ENCODE data around the gene SPIN2A. TPM values are rescaled to one million over a fixed set of nuclear protein-coding genes. Genes with fewer than 3 reads are reported as not detected.
"Not testable (repeated sequence)": the region's sequence is repeated elsewhere in the genome, so short reads cannot be mapped to it uniquely, and the experiment has no call there.

SPIN2A gene
- 1.5 TPM for polyA plus RNA-seq (2013, experiment 1 of 2; ENCODE audit: insufficient read length)
- polyA plus RNA-seq (2013, experiment 2 of 2; ENCODE audit: insufficient read length) = 1.4 TPM

DNA sequence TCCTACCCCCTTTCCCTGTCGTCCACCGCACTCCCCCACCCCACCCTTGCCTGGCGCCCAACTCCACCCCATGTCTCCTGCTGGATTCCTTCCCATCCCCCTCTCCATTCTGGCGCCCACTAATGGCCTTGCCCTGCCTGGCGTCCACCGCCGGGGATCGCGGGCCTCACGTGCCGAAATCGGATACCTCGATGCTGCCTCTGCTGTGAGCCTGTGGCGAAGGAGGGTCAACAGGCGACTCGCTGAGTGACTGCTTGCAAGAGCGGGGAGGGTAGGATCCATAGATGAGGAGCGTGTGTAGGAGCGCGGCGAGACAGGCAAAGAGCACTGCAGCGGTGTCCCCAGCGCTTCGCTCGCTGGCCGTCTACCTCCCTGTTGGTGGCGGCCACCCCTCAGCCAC is at the start of gene SPIN2A:
SPIN2A (minus strand) TSS at position 325 of the 400 bp plus-strand sequence. CDS start 800 bp downstream, outside the sequence.
- DNase-seq = peak; percentile 6

DNA sequence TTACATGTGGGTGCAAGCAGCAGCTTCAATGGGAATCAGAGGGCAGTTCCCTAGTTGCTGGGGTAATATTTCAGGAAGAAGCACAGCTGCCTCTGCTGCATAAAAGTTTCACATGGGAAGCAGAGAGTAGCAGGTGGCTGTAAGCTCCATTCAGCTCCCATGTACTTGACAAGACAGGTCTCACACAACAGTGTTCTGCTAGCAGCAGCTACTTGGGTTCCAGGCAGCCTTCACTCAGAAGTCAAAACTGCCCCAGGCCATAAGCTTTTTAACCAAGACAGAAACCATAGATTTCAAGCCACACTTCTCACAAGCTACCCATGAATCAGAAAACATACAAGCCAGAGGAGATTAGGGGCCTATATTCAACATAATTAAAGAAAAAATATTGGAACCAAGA is 41.4 kb upstream of the SPIN2A start:
- no peak for DNase-seq

DNA sequence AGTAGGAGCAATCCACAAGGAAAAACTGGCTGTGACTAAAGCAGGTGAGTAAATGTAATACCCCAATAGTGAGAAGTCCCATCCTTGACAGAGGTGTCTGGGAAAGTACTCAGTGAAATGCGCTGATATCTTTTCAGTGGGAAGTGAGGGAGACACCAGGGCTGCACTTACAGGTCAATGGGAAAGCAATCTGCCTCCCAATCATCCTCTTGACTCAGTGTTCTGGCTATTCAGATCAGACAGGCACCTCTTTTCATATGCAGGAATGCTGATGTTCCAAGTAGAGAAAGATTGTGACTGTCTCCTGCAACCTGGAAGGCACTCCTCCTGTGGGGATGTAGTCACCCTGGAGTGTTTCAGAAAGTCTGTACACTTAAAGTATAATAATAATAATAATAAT is 39.9 kb upstream of the SPIN2A start:
- no peak for DNase-seq

DNA sequence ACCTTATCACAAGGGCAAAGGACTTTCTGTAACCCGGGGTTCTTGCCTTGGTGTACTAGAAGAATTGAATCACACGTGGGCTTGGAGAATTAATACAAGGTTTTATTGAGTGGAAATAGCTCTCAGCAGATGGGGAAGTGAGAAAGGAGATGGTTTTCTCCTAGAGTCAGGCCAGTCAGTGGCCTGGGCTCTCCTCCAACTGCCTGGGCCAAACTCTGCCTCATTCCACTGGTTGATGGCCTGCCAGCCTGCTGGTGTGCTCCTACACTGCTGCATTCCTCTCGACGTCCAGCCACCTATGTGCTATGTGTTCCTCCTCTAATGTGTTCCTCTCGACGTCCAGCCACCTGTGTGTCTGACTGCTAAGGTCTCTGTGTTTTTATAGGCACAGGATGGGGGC is 35.3 kb upstream of the SPIN2A start:
- DNase-seq = no peak

DNA sequence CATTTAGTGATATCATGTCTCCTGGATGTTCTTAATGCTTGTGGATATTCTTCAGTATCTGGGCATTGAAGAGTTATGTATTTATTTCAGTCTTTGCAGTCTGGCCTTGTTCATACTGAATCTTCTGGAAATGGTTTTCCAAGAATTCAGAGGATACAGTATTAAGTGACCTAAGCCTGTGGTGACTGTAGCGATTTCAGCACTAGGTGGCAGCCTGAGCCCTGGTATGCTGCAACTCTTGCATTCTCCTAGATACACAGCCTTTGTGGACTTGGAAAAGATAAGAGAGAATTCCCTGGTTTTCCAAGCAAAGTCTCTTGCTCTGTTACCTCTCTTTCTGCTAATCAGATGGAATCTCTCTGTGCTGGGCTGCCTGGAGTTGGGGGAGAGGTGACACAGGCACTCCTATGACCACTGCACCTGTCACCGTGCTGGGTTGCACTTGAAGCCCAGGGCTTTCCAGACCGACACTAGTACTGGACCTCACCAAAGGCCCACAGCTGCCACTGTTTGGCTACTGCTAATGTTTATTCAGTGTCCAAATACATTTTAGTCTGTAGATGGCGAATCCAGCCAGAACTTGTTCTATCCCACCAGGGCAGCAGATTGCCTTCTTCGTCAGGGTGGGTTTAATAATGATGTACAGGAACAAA is 19.3 kb upstream of the SPIN2A start:
- DNase-seq = no peak

DNA sequence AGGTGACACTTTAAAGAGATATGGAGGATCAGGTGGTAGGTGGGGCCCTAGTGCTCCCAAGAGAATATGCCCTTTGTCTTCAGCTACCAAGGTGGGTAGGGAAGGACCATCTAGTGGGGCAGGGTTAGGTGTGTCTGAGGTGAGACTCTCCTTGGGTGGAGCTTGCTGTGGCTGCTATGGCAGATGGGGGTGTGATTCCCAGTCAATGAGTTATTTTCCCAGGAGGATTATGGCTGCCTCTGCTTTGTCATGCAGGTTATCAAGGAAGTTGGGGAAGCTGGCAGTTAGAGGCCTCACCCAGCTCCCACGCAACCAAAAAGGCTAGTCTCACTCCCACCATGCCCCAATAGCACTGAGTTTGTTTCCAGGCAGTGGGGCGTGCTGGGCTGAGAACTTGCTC is 18.0 kb upstream of the SPIN2A start:
- no peak for DNase-seq

DNA sequence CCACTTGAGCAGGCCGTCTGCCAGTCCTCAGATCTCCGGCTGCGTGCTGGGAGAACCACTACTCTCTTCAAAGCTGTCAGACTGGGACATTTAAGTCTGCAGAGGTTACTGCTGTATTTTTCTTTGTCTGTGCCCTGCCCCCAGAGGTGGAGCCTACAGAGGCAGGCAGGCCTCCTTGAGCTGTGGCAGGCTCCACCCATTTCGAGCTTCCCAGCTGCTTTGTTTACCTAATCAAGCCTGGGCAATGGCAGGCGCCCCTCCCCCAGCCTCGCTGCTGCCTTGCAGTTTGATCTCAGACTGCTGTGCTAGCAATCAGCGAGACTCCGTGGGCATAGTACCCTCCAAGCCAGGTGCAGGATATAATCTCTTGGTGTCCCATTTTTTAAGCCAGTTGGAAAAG is 15.0 kb upstream of the SPIN2A start:
- DNase-seq = not testable (repeated sequence)

DNA sequence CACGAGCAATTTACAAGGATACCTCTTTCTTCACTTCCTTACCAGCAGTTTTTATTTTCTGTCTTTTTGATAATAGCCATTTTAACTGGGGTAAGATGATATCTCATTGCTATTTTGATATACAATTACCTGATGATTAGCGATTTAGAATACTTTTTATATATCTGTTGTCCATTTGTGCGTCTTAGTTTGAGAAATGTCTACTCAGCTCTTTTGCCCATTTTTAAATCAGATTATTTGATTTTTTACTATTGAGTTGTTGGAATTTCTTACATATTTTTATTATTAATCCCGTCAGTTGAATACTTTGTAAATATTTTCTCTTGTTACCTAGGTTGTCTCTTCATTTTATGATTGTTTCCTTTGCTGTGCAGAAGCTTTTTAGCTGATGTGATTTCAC is 1.5 kb upstream of the SPIN2A start:
- no peak for DNase-seq

DNA sequence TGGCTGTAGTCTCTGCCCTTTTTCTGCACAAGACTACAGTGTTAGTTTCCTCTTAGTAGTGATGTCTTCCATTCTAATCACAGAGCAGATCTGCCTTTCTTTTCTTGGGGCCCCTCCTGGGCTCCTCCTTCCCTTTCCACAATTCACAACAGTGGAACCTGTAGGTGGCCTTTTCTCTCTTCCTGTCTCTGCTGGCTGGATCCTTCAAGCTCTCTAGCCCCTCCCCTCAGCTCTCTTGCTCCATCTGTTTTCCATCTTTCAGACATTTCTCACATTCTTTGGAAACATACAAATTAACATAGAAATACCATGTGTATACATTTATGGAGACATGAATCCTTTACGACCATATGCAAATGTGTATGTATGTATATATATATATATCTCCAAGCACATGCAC is 304 bp upstream of the SPIN2A start:
- DNase-seq = peak; percentile 58

DNA sequence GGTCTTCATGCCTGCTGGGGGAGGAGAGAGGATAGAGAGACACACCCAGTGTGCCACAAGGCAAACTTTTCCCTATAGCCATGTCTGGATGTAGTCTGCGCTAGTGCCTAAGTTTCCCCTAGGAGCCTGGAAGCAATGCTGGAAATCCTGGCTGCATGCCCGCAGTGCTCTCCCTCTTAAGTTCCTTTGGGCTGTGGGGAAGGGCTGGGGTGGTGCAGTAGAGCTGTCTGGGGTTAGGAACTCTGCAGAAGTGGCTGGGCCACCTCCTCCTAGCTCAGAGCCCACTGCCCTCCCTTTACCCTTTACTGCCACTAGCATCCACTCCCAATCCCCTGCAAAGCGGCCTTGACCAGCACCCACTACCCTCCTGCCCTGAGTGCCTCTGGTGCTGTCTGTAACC is 608 bp downstream of the SPIN2A start:
- DNase-seq = not testable (repeated sequence)

DNA sequence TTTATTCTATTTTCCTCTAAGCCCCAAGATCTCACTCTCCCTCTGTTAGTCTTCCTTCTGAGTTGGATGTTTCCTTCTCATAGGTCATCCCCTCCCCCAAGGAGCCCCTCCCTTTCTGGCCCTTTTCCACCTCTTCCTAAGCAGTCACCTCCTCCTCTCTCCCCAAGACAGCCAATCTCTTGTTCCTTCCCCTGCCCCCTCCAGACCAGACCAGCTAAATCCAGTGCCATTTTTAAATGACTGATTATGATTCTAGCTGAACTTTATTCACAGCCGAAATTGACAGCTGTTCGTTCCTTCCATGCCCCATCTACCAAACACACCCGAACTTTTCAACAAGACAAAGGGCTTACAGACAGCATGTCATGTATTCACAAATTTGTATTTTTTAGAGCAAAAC is 1.9 kb downstream of the SPIN2A start:
- no peak for DNase-seq

DNA sequence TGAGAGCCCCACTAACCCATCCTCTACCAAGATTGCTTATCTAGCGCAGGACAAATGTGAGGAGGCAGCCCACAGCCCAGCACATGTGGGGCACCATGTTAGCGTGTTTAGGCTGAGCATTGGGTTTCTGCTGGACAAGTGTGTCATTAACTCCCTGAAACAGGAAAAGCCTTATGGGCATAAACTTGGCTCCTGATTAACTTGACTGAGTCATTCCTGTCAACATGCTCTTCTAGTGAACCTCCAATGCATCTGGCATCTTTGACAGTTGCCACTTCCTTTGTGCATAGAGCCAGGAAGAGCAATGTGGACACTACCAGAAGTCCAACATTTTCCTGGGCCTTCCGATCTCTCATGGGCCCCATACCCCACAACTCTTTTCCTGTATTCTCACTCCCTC is 2.5 kb downstream of the SPIN2A start:
- DNase-seq = no peak

DNA sequence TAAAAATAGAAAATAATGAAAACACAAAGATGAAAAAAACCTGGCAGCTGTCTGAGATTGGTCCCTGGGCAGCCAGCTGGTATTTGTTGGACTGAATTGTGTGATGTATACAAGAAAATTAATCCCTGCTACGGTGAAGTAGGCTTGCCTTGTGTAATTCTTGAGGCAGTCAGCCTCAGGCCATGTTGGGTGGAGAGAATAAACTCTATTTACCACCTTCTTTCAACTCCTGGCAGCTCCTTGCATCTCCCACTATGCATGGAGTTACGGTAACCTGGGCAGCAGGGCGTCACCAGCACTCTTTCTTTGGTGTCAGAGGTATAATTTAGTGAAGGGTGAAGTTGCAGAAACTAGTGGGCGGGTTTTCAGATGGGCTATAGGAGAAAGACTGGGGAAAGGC is 3.5 kb downstream of the SPIN2A start:
- no peak for DNase-seq

DNA sequence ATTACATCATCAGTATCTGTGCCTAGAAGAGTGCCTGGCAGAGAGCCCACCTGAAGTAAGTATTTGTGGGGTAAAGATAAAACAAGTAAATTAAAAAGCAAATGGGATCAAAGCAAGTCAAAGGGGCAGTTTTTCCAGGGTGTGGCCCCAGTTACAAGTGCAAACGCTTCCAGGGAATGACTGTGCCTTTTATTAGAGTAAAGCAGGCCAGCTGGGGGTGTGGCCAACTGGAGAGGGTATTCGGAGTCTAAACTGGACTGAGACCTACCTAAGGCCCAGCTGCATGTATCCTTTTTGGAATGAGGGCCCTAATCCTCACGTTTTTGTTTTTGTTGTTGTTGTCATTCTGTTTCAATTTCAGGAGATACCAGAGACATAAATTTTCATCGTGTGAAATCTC is 3.9 kb downstream of the SPIN2A start:
- not testable (repeated sequence) for DNase-seq

DNA sequence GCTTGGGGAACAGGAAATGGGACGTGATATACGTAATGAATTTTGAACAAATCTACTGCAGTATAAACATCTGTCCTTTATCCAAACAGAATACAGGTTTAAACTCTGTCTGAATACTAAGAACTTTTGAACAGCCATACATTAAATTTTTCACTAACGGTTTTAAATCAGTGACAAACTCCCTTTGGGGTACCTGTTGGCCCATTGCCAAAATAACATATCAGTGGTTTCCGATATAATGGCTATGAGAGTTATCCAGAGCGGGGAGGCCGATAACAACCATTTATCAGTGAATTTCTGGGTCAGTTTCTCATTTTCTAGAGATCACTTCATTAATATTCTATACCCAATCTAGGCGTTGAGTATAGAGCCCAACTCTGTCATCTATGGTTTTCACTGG is 5.2 kb downstream of the SPIN2A start:
- DNase-seq = no peak

DNA sequence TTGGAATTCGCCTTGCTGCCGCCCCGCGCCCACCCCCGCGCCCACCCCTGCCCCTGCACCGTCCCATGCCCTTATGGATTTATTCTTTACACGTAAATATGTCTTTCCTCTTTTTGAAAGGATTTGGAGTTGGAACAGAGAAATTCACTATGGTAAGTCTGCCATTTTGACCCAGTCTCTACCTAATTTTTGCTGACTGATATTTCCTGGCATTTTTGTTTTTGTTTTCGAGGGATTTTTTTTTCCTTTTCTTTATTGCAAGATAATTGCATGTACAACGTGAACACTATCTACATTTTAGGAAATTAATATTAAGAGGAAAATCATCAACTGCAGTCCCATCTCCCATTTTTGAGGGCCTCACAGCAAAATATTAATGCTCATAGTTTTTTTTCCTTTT is 15.4 kb downstream of the SPIN2A start:
- no peak for DNase-seq

DNA sequence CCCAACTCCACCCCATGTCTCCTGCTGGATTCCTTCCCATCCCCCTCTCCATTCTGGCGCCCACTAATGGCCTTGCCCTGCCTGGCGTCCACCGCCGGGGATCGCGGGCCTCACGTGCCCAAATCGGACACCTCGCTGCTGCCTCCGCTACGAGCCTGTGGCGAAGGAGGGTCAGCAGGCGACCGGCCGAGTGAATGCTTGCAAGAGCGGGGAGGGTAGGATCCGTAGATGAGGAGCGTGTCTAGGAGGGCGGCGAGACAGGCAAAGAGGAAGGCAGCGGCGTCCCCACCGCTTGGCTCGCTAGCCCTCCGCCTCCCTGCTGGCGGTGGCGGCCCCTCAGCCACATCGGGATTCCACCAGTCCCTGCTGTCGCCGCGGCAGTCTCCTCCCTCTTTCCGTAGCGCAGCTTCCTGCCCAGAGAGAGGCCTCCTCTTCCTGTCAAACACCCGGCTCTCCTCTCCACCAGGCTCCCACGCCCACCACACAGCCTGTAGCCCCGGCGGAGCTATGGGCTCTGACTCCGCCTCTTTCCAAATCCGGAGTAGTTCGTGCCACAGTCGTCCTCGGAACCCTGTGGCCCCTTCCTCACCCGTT is 15.9 kb downstream of the SPIN2A start, which contains the start of gene SPIN2B:
SPIN2B (minus strand) TSS at position 387 of the 594 bp plus-strand sequence.
- peak; percentile 80 for DNase-seq

DNA sequence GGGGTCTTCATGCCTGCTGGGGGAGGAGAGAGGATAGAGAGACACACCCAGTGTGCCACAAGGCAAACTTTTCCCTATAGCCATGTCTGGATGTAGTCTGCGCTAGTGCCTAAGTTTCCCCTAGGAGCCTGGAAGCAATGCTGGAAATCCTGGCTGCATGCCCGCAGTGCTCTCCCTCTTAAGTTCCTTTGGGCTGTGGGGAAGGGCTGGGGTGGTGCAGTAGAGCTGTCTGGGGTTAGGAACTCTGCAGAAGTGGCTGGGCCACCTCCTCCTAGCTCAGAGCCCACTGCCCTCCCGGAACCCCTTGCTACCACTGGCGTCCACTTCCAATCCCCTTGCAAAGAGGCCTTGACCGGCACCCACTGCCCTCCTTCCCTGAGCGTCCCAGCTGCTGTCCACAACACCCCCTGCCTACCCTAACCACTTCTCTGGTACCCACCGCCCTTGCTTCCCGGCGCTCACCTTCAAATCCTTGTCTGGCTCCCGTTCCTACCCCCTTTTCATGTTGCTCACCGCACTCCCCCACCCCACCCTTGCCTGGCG is 16.5 kb downstream of the SPIN2A start:
- DNase-seq = not testable (repeated sequence)

DNA sequence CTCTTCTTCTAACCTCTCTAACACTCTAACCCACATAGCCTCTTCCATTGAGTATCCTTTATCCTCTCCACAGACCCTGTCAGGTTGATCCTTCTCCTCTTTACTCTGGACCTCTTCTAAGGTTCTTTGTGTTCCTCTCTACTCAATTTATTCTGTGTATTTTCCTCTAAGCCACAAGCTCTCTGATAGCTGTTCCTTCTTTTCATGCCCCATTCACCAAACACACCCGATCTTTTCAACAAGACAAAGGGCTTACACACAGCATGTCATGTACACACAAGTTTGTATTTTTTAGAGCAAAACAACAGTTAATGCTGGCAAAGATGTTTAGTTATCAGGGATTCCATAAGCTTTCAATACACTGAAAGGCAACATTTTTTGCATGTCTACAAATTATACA is 17.8 kb downstream of the SPIN2A start:
- no peak for DNase-seq

DNA sequence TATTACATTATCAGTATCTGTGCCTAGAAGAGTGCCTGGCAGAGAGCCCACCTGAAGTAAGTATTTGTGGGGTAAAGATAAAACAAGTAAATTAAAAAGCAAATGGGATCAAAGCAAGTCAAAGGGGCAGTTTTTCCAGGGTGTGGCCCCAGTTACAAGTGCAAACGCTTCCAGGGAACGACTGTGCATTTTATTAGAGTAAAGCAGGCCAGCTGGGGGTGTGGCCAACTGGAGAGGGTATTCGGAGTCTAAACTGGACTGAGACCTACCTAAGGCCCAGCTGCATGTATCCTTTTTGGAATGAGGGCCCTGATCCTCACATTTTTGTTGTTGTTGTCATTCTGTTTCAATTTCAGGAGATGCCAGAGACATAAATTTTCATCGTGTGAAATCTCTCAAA is 19.6 kb downstream of the SPIN2A start:
- not testable (repeated sequence) for DNase-seq

DNA sequence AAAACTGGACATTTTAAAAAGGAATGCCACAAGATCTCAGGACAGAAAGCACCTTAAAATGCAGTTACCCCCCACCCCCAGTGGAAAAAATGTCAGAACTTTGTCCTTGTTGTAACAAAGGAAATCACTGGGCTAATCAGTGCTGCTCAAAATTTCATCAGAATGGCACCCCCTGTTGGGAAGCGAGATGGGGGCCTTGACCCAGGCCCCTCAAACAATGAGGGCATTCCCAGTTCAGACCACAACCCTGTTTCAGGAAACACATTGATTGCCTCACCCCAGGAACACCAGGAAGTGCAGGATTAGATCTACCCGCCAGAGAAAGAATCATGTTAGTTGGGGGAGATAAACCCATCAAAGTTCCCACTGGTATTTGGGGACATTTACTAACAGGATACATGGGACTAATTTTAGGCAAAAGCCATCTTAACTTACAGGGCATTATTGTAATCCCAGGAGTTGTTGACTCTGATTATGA is 32.2 kb downstream of the SPIN2A start:
- no peak for DNase-seq

DNA sequence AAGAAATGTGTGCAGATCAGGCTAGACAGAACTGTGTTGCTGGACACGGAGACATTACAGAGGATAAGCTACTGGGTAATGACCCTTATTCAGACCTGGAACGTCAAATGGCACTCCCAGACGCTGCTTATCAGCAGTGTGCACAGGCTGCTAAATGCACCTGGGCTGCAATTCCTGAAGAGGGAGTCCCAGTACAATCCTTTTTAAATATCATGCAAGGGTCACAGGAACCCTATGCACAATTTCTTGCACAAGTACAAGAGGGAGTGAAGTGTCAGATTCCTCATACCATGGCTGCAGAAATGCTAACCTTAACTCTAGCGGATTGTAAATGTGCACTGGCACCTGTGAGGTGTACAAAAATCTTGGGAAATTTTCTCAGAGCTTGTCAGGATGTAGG is 32.8 kb downstream of the SPIN2A start:
- DNase-seq = no peak

DNA sequence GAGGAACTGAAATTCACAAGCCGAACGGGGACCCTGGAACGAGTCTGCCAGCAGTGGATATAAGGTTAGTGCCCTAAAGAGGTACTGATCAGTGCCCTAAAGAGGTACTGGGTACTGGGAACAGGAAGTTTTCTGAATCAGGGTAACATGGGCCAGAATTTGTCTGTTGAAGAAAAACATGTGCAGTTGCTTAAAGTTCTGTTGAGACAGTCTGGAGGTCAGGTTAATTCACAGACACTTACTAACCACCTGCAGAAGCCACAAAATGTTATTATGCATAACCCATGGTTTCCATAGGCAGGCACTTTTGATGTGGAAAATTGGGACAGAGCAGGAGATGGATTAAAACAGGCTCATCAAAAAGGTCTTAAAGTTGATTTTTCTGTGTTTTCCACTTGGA is 33.7 kb downstream of the SPIN2A start:
- DNase-seq = no peak

DNA sequence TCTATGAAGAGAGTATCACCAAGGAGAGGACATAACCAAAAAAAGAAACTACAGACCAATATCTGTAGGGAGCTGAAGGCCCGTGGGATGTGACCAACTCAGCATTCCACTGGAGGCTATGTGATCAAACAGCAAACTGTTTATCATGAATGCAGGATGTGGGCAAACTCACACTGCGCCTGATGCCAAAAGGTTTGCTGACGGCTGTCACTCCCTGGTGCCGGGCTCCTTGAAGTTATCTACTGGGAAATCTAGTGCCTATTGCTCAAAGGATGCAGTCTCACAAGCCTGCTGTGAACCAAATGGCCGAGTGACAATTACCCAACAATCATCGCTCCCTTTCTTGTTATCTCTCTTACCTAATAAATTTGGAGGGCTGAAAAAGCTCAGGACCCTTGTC is 34.3 kb downstream of the SPIN2A start:
- not testable (repeated sequence) for DNase-seq

All from fibroblast of skin of abdomen (primary cell).